HCT116 (cell line): ENCODE measurements around the gene ADGRA3. TPM values are rescaled to one million over a fixed set of nuclear protein-coding genes. Genes with fewer than 3 reads are reported as not detected.

Experiments
- ATAC-seq: fragments of 200-7000 bp; cut with Tn5 transposase; 2 replicates; pipeline ENCODE4 v1.9.1; 2020; ENCODE audit warnings: mild to moderate bottlenecking, moderate library complexity
- BruUV-seq: library from RNA; stranded (reverse); fragments of 400-500 nt; replicated peaks from 2 replicates; lab custom pipeline; 2021; lab: Mats Ljungman, UMichigan
- CTCF ChIA-PET: fragments of 300-600 bp; sonication (Branson Sonifier 250); formaldehyde crosslinking; loops from one replicate; lab custom pipeline; 2021; ENCODE audit warnings: antibody characterized with exemption; lab: Charles Lee
- POLR2A ChIA-PET: fragments of 300-600, 350-600 bp; sonication (Branson Sonifier 250); formaldehyde crosslinking; loops from one replicate; lab custom pipeline; 2021; ENCODE audit warnings: antibody characterized with exemption; lab: Charles Lee
- RAD21 ChIA-PET, 2 experiments: fragments of 300-600 bp; sonication (Branson Sonifier 250); formaldehyde crosslinking; loops; one replicate each; lab custom pipeline; 2023; ENCODE audit warnings: low total read pairs in 2 of 2; ENCODE audit not compliant: uncharacterized antibody in 2 of 2, unreplicated experiment in 2 of 2, low non-redundant PET in 1 of 2; lab: Charles Lee
- DNase-seq: peaks from one replicate; pipeline ENCODE4 v3.0.0-alpha.2; 2010; ENCODE audit warnings: low read depth, low spot score
- H2AFZ ChIP-seq: fragments of 200-600 bp; shearing (Covaris generic), sonication (generic); 2 replicates; pipeline ENCODE4 v1.6.1; 2017; ENCODE audit warnings: low read depth, mixed run types, mixed read lengths, antibody characterized with exemption, low read length; ENCODE audit not compliant: poor library complexity, severe bottlenecking
- H3K27ac ChIP-seq: 2 replicates; pipeline ENCODE4 v1.5.1; 2012; ENCODE audit warnings: low read depth, low read length
- H3K27me3 ChIP-seq: fragments of 200-600 bp; sonication (generic); 2 replicates; pipeline ENCODE4 v1.6.1; 2016; ENCODE audit warnings: mixed run types, low read length, mixed read lengths; ENCODE audit not compliant: insufficient read depth
- H3K36me3 ChIP-seq, 2 experiments: fragments of 200-500 bp in 1 of 2; fragments of 200-600 bp in 1 of 2; sonication (Bioruptor generic) in 1 of 2; sonication (generic) in 1 of 2; 2 replicates each; pipeline versions ENCODE4 v1.5.1 to v1.6.1; 2014 to 2016; ENCODE audit warnings: low read length in 2 of 2, inconsistent platforms in 1 of 2, mixed read lengths in 1 of 2, mixed run types in 1 of 2; ENCODE audit not compliant: insufficient read depth in 2 of 2, control insufficient read depth in 1 of 2
- H3K4me1 ChIP-seq, 2 experiments: fragments of 200-600 bp in 1 of 2; sonication (generic) in 1 of 2; 2 replicates each; pipeline versions ENCODE4 v1.5.1 to v1.6.1; 2012 to 2017; ENCODE audit warnings: low read length in 2 of 2, inconsistent platforms in 1 of 2, mild to moderate bottlenecking in 1 of 2, mixed read lengths in 1 of 2, mixed run types in 1 of 2, moderate library complexity in 1 of 2; ENCODE audit not compliant: insufficient read depth in 2 of 2, control insufficient read depth in 1 of 2
- H3K4me2 ChIP-seq: fragments of 200-600 bp; sonication (generic); 2 replicates; pipeline ENCODE4 v1.6.1; 2017; ENCODE audit warnings: mixed run types, low read length, mixed read lengths
- H3K4me3 ChIP-seq, 2 experiments: fragments of 200-600 bp in 1 of 2; sonication (generic) in 1 of 2; replicated peaks in 1 of 2; 2 replicates each; pipeline ENCODE4 v1.5.1; 2011 to 2016; ENCODE audit warnings: low read length in 2 of 2, control low read depth in 1 of 2, low read depth in 1 of 2, mild to moderate bottlenecking in 1 of 2, mixed read lengths in 1 of 2, mixed run types in 1 of 2
- H3K79me2 ChIP-seq: fragments of 200-600 bp; sonication (generic); 2 replicates; pipeline ENCODE4 v1.6.1; 2017; ENCODE audit warnings: mild to moderate bottlenecking, mixed run types, low read length, moderate library complexity, mixed read lengths; ENCODE audit not compliant: insufficient read depth
- H3K9ac ChIP-seq: fragments of 200-600 bp; sonication (generic); 2 replicates; pipeline ENCODE4 v1.6.1; 2016; ENCODE audit warnings: low read length, mixed read lengths
- H3K9me2 ChIP-seq: fragments of 200-600 bp; sonication (generic), shearing (Covaris generic); 2 replicates; pipeline ENCODE4 v1.6.1; 2017; ENCODE audit warnings: mixed run types, mild to moderate bottlenecking, moderate library complexity; ENCODE audit not compliant: insufficient read depth
- H3K9me3 ChIP-seq, 2 experiments: fragments of 200-500 bp in 1 of 2; fragments of 200-600 bp in 1 of 2; sonication (Bioruptor generic) in 1 of 2; sonication (generic) in 1 of 2; 2 replicates each; pipeline ENCODE4 v1.6.1; 2014 to 2017; ENCODE audit warnings: low read length in 2 of 2, mixed read lengths in 2 of 2, inconsistent platforms in 1 of 2, low read depth in 1 of 2, mild to moderate bottlenecking in 1 of 2, mixed run types in 1 of 2, moderate library complexity in 1 of 2; ENCODE audit not compliant: control insufficient read depth in 1 of 2, insufficient read depth in 1 of 2
- H4K20me1 ChIP-seq: fragments of 200-600 bp; sonication (generic), shearing (Covaris generic); 2 replicates; pipeline ENCODE4 v1.6.1; 2017; ENCODE audit warnings: mixed run types, mild to moderate bottlenecking, moderate library complexity; ENCODE audit not compliant: insufficient read depth
- CBX3 ChIP-seq: IDR thresholded peaks from 2 replicates; pipeline ENCODE4 v1.6.1; 2012; ENCODE audit warnings: low read depth
- CTCF ChIP-seq, 3 experiments: fragments of 200-600 bp in 1 of 3; sonication (generic) in 1 of 3; IDR thresholded peaks in 2 of 3; conservative IDR thresholded peaks in 1 of 3; 2 replicates each; pipeline ENCODE4 v1.5.1; 2012 to 2017; ENCODE audit warnings: low read depth in 2 of 3, low read length in 2 of 3, antibody characterized with exemption in 1 of 3, borderline replicate concordance in 1 of 3, control low read depth in 1 of 3, mild to moderate bottlenecking in 1 of 3, mixed read lengths in 1 of 3, mixed run types in 1 of 3, moderate library complexity in 1 of 3; ENCODE audit not compliant: insufficient read depth in 1 of 3
- ELF1 ChIP-seq: IDR thresholded peaks from 2 replicates; pipeline ENCODE4 v1.6.1; 2012; ENCODE audit warnings: low read depth, borderline replicate concordance
- EZH2 ChIP-seq: fragments of 200-600 bp; sonication (generic); IDR thresholded peaks from 2 replicates; pipeline ENCODE4 v1.6.1; 2017; ENCODE audit warnings: antibody characterized with exemption, mixed run types
- EZH2phosphoT487 ChIP-seq: fragments of 200-600 bp; IDR thresholded peaks from 2 replicates; pipeline ENCODE4 v1.6.1; 2018; ENCODE audit warnings: antibody characterized with exemption, borderline replicate concordance
- MAX ChIP-seq: IDR thresholded peaks from 2 replicates; pipeline ENCODE4 v1.6.1; 2012
- POLR2A ChIP-seq: IDR thresholded peaks from 2 replicates; pipeline ENCODE4 v1.7.0; 2011; ENCODE audit warnings: borderline replicate concordance; ENCODE audit not compliant: insufficient read depth, insufficient read length; ENCODE audit errors: extremely low read depth
- POLR2AphosphoS5 ChIP-seq: IDR thresholded peaks from 2 replicates; pipeline ENCODE4 v1.6.1; 2011; ENCODE audit warnings: mild to moderate bottlenecking, low read depth, low read length, moderate library complexity
- TCF7L2 ChIP-seq: IDR thresholded peaks from 2 replicates; pipeline ENCODE4 v1.7.0; 2011; ENCODE audit warnings: borderline replicate concordance, inconsistent platforms; ENCODE audit not compliant: insufficient read depth, insufficient read length; ENCODE audit errors: extremely low read depth
- YY1 ChIP-seq: IDR thresholded peaks from 2 replicates; pipeline ENCODE4 v1.6.1; 2011; ENCODE audit warnings: low read length, low read depth, moderate library complexity, mild to moderate bottlenecking; ENCODE audit not compliant: insufficient replicate concordance; ENCODE audit errors: extremely low read depth
- ZBTB33 ChIP-seq: IDR thresholded peaks from 2 replicates; pipeline ENCODE4 v1.6.1; 2011; ENCODE audit warnings: mild to moderate bottlenecking, low read length, moderate library complexity; ENCODE audit not compliant: insufficient replicate concordance; ENCODE audit errors: extremely low read depth
- ZFX ChIP-seq: fragments of 450-650 bp; IDR thresholded peaks from 2 replicates; pipeline ENCODE4 v1.6.1; 2017
- ZNF274 ChIP-seq: fragments of 200-500 bp; sonication (Bioruptor generic); IDR thresholded peaks from 2 replicates; pipeline ENCODE4 v1.6.1; 2014; ENCODE audit warnings: mild to moderate bottlenecking, low read depth, low read length, inconsistent platforms
- intact Hi-C: fragments of 100-400 bp; cut with micrococcal nuclease; formaldehyde crosslinking; loops from 2 replicates; pipeline ENCODE4 v1.10.0; 2022
- total RNA-seq: library from RNA; stranded (reverse); gene quantifications from one replicate; pipeline ENCODE4 v1.2.1, GENCODE V29; 2021; ENCODE audit not compliant: unreplicated experiment

Gene ADGRA3
- total RNA-seq, 1 experiment from 2014 or later, result 43.0 TPM

- TF ChIP-seq CTCF (IDR thresholded peaks at IDR 0.05 in 2 of 3, conservative IDR thresholded peaks at IDR 0.05 in 1 of 3; ENCODE audit: borderline replicate concordance in 1 of 3, insufficient read depth in 1 of 3, low read depth in 2 of 3, low read length in 2 of 3) (no peak), ZBTB33 (no peak), POLR2AphosphoS5 (no peak), ELF1 (no peak), POLR2A (no peak), ZNF274 (no peak), TCF7L2 (no peak)
These were observed 23.4 kb upstream of the ADGRA3 start (continued) for GRCh38 chr4:22539251-22539650.

GRCh38 chr4:22537864-22538263 lies 22.0 kb upstream of the ADGRA3 start:
- ATAC-seq (no peak), DNase-seq (no peak)
- H3K9ac ChIP-seq, result no peak overlapping the region
- intact Hi-C loops, result no loop called here
- H3K9me3 ChIP-seq, result peaks cover 8 to 13% of the 10 kb centered on the region in 2 experiments; a peak in 2 of 4 replicates
- H3K4me2 ChIP-seq, result no peak overlapping the region
- no peaks in the 10 kb centered on the region for H3K9me2 ChIP-seq
- H3K27ac ChIP-seq, result no peak overlapping the region
- ChIA-PET RAD21 (no interaction called here), POLR2A (no interaction called here), CTCF (no interaction called here)
- no peak for TF ChIP-seq EZH2
- no peak for TF ChIP-seq YY1
- no peak for TF ChIP-seq ZFX
- no peak for TF ChIP-seq MAX
- no peak for TF ChIP-seq EZH2phosphoT487
- TF ChIP-seq CBX3, result no peak
- no peak for TF ChIP-seq CTCF (IDR thresholded peaks at IDR 0.05 in 2 of 3, conservative IDR thresholded peaks at IDR 0.05 in 1 of 3; ENCODE audit: borderline replicate concordance in 1 of 3, insufficient read depth in 1 of 3, low read depth in 2 of 3, low read length in 2 of 3)
- no peaks in the 10 kb centered on the region for H4K20me1 ChIP-seq
- H3K4me1 ChIP-seq, result no peaks in the 10 kb centered on the region
- no peaks in the 10 kb centered on the region for H3K27me3 ChIP-seq
- H3K36me3 ChIP-seq, result no peaks in the 10 kb centered on the region
- H3K4me3 ChIP-seq, result no peak overlapping the region
- no peak overlapping the region for H2AFZ ChIP-seq
- H3K79me2 ChIP-seq, result no peaks in the 10 kb centered on the region
- BruUV-seq, result no TSS peak
